GM15510 (cell line): Measurements from ENCODE around the gene ZNF362.

Source experiments
- POLR2A ChIP-seq: IDR thresholded peaks from 3 replicates; pipeline ENCODE4 v1.6.1; 2011; ENCODE audit warnings: borderline replicate concordance; ENCODE audit not compliant: insufficient read length; ENCODE audit errors: extremely low read depth

Gene ZNF362

GRCh38 chr1:33257772-33258712, 1.8 kb downstream of the ZNF362 start:
- TF ChIP-seq POLR2A: no peak

DNA sequence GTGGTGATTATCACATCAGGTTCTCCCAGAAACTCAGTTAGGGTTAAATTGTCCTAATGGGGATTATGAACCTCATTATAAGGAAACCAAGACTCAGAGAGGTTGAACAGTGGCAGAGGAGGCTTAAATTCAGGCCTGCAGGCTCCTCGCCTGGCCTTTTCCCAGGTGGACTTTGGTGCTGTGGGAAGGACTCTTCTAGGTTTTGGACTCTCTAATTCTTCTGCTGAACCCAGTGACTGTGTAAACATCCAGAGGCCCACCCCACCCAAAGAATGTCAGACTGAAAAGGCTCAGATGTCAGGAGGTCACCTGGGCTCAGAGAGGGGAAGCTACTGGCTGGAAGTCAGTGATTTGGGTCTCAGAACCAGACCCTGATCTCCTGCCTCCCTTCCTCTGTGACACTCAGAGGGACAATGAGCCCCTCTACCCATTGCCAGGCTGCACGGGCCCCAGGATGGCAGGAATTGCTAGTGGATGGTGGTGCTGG, 2.5 kb downstream of the ZNF362 start:
- TF ChIP-seq POLR2A: no peak

DNA sequence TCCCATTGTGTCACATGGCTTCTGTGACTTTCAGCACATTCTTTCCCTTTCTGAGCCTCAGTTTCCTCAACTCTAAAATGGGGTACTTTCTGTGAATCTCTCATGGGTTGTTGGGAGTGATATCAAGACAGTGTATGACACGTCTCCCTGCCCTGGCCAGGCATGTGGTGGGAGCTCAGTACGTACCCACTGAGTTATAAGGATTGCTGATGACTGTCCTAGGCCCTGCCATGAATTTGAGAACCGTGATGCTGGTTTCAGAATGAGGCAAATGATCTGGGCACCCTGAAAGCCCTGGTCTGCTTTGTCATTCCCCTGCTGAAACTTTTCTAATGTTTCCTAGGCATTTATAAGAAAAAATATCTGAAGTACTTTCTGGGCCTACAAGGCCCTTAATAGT, 3.6 kb downstream of the ZNF362 start:
- TF ChIP-seq POLR2A: no peak

GRCh38 chr1:33260439-33260838, 4.1 kb downstream of the ZNF362 start:
- TF ChIP-seq POLR2A: no peak

GRCh38 chr1:33261344-33261743, 5.1 kb downstream of the ZNF362 start:
- no peak for TF ChIP-seq POLR2A

GRCh38 chr1:33263890-33264504, 7.7 kb downstream of the ZNF362 start:
- no peak for TF ChIP-seq POLR2A

GRCh38 chr1:33265780-33266605, 9.7 kb downstream of the ZNF362 start:
- no peak for TF ChIP-seq POLR2A

GRCh38 chr1:33266766-33267165, 10.5 kb downstream of the ZNF362 start:
- no peak for TF ChIP-seq POLR2A

DNA sequence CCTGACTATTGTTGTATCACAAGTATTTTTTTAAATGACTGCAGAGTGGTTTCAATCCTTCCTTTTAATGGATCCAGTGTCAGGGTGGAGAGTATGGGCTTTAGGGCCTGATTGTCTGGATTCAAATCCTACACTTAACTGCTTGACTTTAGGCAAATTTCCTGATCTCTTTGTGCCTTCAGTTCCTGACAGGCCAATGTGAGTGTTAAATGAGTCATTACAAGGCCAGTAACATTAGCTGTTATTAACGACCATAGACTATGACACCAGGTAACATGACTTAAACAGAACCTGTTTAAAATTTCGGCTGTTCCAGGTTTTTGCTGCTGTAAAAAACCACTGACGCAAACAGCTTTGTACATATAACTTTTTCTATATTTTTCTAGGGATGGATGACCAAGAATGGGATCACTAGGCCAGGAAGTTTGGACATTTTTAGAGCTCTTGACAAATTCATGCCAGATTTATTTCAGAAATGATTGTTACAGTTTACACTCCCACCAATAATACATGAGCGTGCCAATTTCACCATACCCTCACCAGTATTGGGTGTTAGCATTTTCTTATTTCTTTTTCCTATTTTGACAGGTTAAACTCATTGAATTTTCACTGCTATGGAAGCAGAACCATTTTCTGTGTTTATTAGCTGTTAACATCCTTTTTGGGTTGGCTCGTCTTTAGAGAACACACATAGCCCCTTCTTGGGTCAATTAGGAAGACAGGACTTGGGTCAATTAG, 11.3 kb downstream of the ZNF362 start:
- TF ChIP-seq POLR2A: no peak

- no peak for TF ChIP-seq POLR2A
Observed at GRCh38 chr1:33268457-33268856, 12.2 kb downstream of the ZNF362 start.

DNA sequence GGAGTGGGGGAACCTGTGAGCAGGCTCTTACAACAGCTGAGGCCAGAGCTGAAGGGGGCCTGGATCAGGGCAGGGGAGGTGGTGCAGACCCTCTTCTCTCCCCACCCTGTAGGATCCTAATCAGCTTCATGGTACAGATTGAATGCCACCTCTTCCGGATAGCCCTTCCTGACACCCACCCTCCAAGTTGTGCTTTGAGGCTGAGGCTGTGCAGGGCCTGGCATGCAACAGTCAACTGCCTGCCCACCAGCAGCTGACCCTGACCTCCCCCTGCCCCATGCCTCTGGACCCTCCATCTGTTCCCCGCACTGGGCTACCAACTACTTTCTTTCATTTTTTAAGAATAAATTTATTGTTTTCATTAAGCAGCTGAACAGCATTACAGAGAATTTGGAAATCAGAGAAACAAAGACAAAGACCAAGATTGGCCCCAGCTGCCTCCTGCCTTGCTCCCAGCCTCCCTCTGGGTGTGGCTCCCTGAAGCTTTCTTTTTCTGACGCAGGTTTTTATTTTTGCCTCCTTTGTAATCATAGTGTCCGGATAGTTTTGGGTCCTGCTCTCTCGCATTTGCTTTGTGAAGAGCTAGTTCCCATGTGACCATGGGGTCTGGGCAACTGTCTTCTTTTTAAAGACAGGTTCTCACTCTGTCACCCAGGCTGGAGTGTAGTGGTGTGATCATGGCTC, 12.8 kb downstream of the ZNF362 start:
- TF ChIP-seq POLR2A: no peak

- TF ChIP-seq POLR2A: no peak
Observed at GRCh38 chr1:33269621-33270020, 13.3 kb downstream of the ZNF362 start.

GRCh38 chr1:33270379-33270778, 14.1 kb downstream of the ZNF362 start:
- TF ChIP-seq POLR2A: no peak
